NCI-H2081 (cell line): Measurements from ENCODE around the gene NFKBIE.

ENCODE experiments used
- DNase-seq, 2 experiments: peaks; one replicate each; lab custom pipeline; 2025; lab: John Stamatoyannopoulos, UW

NFKBIE gene

DNA sequence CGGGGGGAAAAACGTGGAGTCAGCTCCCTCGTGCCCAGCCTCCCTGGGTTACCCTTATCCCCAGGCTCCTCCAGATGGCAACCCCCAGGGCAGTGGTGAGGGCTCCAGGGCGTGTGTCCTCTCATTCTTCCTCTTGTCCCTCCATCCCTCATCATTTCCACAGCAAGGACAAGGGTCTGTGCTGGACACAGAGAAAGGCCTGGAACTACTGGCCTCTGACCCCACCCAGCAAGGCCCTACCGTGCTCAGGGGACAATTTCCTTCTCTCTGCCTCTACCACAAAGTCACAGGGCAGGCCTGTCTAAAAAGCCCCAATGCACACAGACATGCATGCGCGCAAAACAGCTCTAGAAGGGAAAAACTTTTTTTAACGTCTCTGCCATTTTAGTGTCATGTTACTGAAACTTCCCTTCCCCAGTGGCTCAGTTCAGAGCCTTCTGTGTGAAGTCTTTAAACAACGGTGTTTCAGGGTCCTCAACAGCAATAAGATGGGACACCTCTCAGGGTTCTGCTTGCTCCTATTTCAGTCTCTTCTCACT, 7.0 kb downstream of the NFKBIE start:
- no peak for DNase-seq

- DNase-seq: no peak
These were observed 7.5 kb downstream of the NFKBIE start for GRCh38 chr6:44257753-44258324.

GRCh38 chr6:44257025-44257752, 8.2 kb downstream of the NFKBIE start, which contains the start of gene SLC35B2:
SLC35B2 (minus strand) TSS chr6:44257528; CDS start chr6:44257410, 118 bp downstream.
- peak; percentile 52 to 84 for DNase-seq

DNA sequence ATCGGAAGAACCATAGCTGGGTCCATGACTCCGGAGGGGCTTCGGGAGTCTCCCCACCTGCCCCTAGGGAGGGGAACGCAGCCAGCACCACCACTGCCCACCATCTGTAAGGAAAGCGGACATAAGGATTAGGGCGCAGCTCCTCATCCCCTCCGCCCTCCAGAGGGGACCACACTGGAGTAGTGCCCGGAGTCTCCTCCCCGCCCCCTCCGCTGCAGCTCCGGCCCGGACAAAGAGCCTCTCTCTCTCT, 8.7 kb downstream of the NFKBIE start:
- peak in 1 of 2 experiments; percentile 25 for DNase-seq

DNA sequence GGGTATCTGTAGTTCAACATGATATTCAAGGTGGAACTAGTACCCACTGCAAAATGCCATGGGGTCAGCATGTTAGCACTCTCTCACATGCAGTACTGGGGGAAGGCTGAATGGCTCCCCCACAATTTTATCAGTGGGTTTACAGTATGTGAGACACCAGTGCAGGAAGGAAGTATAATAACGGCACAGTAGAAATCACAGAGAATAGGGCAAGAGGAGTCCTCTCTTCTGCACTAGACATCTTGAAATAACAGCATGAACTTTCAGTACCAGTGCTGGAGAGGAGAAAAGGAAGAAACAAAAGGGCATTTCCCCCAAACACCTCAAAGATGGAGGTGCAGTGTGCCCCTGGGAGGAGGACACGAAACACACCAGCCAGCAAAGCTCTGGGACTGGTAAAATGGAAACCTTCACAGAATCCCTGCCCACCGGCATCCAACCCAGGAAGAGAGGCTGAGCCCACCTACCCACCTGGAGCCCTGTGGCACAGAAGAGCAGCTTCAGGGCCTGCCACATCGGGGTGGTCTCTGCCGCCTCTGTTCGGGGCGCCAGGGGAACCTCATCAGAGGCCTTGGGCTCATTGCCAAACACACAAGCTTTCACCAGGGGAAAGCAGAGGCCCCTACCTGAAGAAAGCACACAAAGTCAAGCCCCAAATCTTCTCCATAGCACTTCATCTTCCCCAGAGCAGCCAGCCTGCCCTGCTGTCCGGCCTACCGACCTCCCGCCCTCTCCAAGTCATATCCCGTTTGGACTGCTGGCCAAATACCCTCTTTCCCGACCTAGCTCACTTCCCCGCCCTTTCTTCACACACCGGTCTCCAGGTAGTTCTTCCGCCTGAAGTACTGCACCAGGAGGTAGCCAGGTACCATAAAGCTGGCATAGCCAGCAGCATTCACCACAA, 9.2 kb downstream of the NFKBIE start:
- no peak for DNase-seq

DNA sequence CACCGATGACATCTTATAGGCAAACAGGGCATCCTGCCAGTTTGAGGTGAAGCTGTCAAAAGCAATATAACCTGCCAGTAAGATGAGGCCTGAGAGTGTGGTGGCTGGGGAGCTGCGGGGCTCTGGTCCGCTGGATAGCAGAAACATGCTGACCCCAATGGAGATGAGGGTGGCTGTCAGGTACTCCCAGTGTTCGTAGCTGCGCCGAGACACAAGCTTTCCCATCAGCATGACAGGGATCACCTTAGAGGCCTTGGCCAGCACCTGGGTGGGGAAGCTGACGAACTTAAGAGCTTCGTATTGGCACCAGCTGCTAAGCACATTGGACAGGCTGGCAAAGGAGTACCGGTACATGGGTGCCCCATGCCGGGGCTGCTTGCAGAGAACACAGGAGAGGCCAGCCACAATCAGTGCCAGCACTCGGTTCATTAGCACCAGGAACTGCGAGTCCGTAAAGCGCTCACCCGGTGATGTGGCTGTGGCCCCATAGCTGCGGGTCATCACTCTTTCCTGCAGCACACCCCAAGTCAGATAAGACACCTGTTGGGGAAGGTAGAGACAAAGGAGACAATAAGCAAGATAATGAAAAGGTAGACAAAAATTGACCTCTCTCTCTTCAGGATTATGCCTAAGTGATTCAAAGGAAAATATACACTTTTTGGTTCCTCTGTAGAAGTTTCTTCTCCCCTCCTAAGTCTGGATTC, 10.1 kb downstream of the NFKBIE start:
- no peak for DNase-seq

- no peak for DNase-seq
These were observed 10.9 kb downstream of the NFKBIE start for GRCh38 chr6:44254191-44255104.

DNA sequence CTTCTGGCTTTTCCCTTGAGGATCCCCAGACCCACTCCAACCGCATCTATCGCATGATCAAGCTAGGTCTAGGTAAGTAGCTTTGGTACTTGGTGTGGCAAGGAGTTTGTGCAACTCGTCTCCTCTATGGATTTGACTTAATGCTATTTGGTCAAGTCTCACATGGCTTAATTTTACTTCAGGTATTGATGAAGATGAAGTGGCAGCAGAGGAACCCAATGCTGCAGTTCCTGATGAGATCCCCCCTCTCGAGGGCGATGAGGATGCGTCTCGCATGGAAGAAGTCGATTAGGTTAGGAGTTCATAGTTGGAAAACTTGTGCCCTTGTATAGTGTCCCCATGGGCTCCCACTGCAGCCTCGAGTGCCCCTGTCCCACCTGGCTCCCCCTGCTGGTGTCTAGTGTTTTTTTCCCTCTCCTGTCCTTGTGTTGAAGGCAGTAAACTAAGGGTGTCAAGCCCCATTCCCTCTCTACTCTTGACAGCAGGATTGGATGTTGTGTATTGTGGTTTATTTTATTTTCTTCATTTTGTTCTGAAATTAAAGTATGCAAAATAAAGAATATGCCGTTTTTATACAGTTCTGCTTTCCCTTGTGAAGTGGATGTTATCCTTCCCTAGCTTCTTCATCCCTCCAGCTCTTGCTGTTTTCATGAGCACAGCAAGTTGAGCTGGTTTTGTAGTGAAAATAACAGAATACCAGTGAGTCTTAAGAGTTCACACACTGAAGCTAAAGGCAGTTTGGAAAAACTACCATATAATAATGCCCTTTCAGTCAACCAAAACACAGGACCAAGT, 11.8 kb downstream of the NFKBIE start:
- peak; percentile 23 to 25 for DNase-seq

- DNase-seq: no peak
These were observed 13.5 kb downstream of the NFKBIE start for GRCh38 chr6:44251576-44252524.

- no peak for DNase-seq
These were observed 14.6 kb downstream of the NFKBIE start for GRCh38 chr6:44250718-44251123.

GRCh38 chr6:44250067-44250717, 15.2 kb downstream of the NFKBIE start:
- no peak for DNase-seq

DNA sequence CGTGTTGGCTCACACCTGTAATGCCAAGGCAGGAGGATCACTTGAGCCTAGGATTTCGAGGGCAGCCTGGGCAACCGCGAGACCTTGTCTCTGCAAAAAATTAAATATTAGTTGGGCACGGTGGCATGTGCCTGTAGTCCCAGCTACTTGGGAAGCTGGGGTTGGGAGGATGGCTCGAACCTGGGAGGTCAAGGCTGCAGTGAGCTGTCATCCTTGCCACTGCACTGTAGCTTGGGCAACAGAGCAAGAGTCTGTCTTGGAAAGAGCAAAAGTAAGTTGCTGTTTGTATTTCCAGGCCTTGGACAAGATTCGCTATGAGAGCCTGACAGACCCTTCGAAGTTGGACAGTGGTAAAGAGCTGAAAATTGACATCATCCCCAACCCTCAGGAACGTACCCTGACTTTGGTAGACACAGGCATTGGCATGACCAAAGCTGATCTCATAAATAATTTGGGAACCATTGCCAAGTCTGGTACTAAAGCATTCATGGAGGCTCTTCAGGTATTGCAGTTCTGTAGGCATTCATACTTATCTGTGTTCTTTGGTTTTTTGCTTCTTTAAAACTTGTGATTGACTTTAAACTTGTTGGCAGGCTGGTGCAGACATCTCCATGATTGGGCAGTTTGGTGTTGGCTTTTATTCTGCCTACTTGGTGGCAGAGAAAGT, 16.1 kb downstream of the NFKBIE start:
- no peak for DNase-seq

DNA sequence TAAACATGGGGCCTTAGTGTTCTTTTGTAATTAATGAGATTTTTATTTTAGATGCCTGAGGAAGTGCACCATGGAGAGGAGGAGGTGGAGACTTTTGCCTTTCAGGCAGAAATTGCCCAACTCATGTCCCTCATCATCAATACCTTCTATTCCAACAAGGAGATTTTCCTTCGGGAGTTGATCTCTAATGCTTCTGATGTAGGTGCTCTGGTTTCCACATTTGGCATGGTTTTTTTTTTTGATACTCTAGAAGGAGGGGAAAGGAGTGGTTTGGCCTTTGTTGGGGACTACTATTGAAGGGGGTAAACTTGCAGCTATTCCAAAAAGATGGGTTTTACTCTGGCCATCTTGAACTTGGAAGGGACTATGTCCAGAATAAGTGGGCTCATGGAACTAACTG, 16.8 kb downstream of the NFKBIE start:
- no peak for DNase-seq

- DNase-seq: peak; percentile 51 to 55
These were observed 17.7 kb downstream of the NFKBIE start for GRCh38 chr6:44247338-44248302.

DNA sequence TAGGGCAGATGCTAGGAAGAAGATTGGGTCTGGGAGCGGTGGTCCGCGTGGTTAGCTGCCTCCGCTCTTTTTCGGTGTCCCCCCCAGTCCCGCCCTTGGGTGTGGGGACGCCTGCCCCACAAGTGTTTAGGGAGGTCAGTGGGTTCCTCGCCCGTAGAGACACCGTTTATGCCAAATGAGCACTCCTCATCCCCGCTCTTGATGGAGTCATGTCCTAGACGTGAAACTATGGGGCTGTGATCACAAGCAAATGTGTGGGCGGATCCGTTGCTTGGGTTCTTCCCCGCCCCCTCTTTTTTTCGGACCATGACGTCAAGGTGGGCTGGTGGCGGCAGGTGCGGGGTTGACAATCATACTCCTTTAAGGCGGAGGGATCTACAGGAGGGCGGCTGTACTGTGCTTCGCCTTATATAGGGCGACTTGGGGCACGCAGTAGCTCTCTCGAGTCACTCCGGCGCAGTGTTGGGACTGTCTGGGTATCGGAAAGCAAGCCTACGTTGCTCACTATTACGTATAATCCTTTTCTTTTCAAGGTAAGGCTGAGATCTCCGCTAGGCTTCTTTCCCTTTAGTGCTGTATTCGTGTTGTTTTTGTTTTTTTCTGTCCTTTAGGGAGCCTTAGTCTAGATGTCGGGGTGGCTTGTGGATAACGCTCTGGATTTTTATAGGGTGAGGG, 18.6 kb downstream of the NFKBIE start, which contains the start of gene HSP90AB1:
HSP90AB1 (plus strand) TSS at position 439 of the 675 bp plus-strand sequence. CDS start 1,529 bp downstream, outside the sequence.
- DNase-seq: peak; percentile 98
